HEK293 (cell line): ENCODE data around the gene BLTP3B.

ENCODE experiments used
- CTCF ChIA-PET: fragments of 350-600 bp; formaldehyde crosslinking; extraction: SDS; loops from one replicate; lab custom pipeline; 2021; ENCODE audit warnings: antibody characterized with exemption; lab: Yijun Ruan, JAX
- POLR2A ChIA-PET: fragments of 300-600 bp; formaldehyde crosslinking; extraction: SDS; loops from one replicate; lab custom pipeline; 2020; ENCODE audit warnings: antibody characterized with exemption, inconsistent platforms; lab: Yijun Ruan, JAX
- H3K27ac ChIP-seq: fragments of 200-500 bp; sonication (Bioruptor generic); 2 replicates; pipeline ENCODE4 v1.5.1; 2014; ENCODE audit warnings: low read depth, low read length, control low read depth, inconsistent platforms; ENCODE audit errors: extremely low read depth
- H3K36me3 ChIP-seq, 2 experiments: fragments of 200-500 bp in 1 of 2; sonication (Bioruptor generic) in 1 of 2; 1 replicate in 1 of 2; 2 replicates in 1 of 2; pipeline ENCODE4 v1.5.1; 2014 to 2017; ENCODE audit warnings: inconsistent platforms in 2 of 2, low read length in 2 of 2; ENCODE audit not compliant: control insufficient read depth in 2 of 2, insufficient read depth in 1 of 2
- H3K4me1 ChIP-seq: fragments of 200-500 bp; sonication (Bioruptor generic); 2 replicates; pipeline ENCODE4 v1.5.1; 2014; ENCODE audit warnings: mild to moderate bottlenecking, low read length, inconsistent platforms; ENCODE audit not compliant: control insufficient read depth, insufficient read depth
- H3K4me3 ChIP-seq: 2 replicates; pipeline ENCODE4 v1.5.1; 2011; ENCODE audit warnings: low read depth, mild to moderate bottlenecking, control low read depth, low read length, moderate library complexity
- H3K9me3 ChIP-seq: fragments of 200-500 bp; sonication (Bioruptor generic); 2 replicates; pipeline ENCODE4 v1.5.1; 2014; ENCODE audit warnings: low read depth, low read length, inconsistent platforms; ENCODE audit not compliant: control insufficient read depth, insufficient read depth
- GFI1B ChIP-seq: fragments of 450-650 bp; formaldehyde crosslinking; IDR thresholded peaks from 2 replicates; pipeline ENCODE4 v1.5.1; 2016; ENCODE audit warnings: missing biosample characterization, missing genetic modification characterization
- HOXA7 ChIP-seq: sonication (generic); formaldehyde crosslinking; IDR thresholded peaks from 2 replicates; pipeline ENCODE4 v1.8.1; 2022; ENCODE audit warnings: missing genetic modification reagents, borderline replicate concordance
- KLF10 ChIP-seq: fragments of 450-650 bp; IDR thresholded peaks from 2 replicates; pipeline ENCODE4 v1.5.1; 2018; ENCODE audit warnings: missing biosample characterization, mild to moderate bottlenecking, missing genetic modification characterization
- KLF7 ChIP-seq: fragments of 450-650 bp; formaldehyde crosslinking; IDR thresholded peaks from 2 replicates; pipeline ENCODE4 v1.5.1; 2016; ENCODE audit warnings: missing biosample characterization, missing genetic modification characterization, borderline replicate concordance
- KLF8 ChIP-seq: fragments of 450-650 bp; formaldehyde crosslinking; IDR thresholded peaks from 2 replicates; pipeline ENCODE4 v1.5.1; 2016; ENCODE audit warnings: missing biosample characterization, missing genetic modification characterization
- MYNN ChIP-seq: fragments of 450-650 bp; formaldehyde crosslinking; IDR thresholded peaks from 2 replicates; pipeline ENCODE4 v1.5.1; 2016; ENCODE audit warnings: missing biosample characterization, missing genetic modification characterization, borderline replicate concordance
- REPIN1 ChIP-seq: fragments of 450-650 bp; formaldehyde crosslinking; IDR thresholded peaks from 2 replicates; pipeline ENCODE4 v1.5.1; 2017; ENCODE audit warnings: missing biosample characterization, missing genetic modification characterization, low read depth
- ZNF274 ChIP-seq, 2 experiments: fragments of 200-500 bp in 1 of 2; fragments of 450-650 bp in 1 of 2; sonication (Bioruptor generic) in 1 of 2; formaldehyde crosslinking in 1 of 2; IDR thresholded peaks; 2 replicates each; pipeline versions ENCODE4 v1.5.1 to v1.6.1; 2014 to 2016; ENCODE audit warnings: borderline replicate concordance in 1 of 2, inconsistent platforms in 1 of 2, low read length in 1 of 2, missing biosample characterization in 1 of 2, missing genetic modification characterization in 1 of 2
- ZNF391 ChIP-seq: fragments of 450-650 bp; formaldehyde crosslinking; IDR thresholded peaks from 2 replicates; pipeline ENCODE4 v1.5.1; 2016; ENCODE audit warnings: low read depth, missing biosample characterization, missing genetic modification characterization, borderline replicate concordance
- ZNF423 ChIP-seq: fragments of 450-650 bp; formaldehyde crosslinking; IDR thresholded peaks from 2 replicates; pipeline ENCODE4 v1.5.1; 2016; ENCODE audit warnings: missing biosample characterization, missing genetic modification characterization
- ZNF48 ChIP-seq: fragments of 450-650 bp; formaldehyde crosslinking; IDR thresholded peaks from 2 replicates; pipeline ENCODE4 v1.5.1; 2016; ENCODE audit warnings: missing biosample characterization, missing genetic modification characterization
- ZNF501 ChIP-seq: fragments of 450-650 bp; formaldehyde crosslinking; IDR thresholded peaks from 2 replicates; pipeline ENCODE4 v1.5.1; 2016; ENCODE audit warnings: missing biosample characterization, missing genetic modification characterization
- ZNF600 ChIP-seq: fragments of 450-650 bp; formaldehyde crosslinking; IDR thresholded peaks from 2 replicates; pipeline ENCODE4 v1.5.1; 2016; ENCODE audit warnings: missing biosample characterization, missing genetic modification characterization
- ZNF654 ChIP-seq: fragments of 450-650 bp; formaldehyde crosslinking; IDR thresholded peaks from 2 replicates; pipeline ENCODE4 v1.5.1; 2016; ENCODE audit warnings: low read depth, missing biosample characterization, missing genetic modification characterization
- ZNF664 ChIP-seq: fragments of 450-650 bp; formaldehyde crosslinking; IDR thresholded peaks from 2 replicates; pipeline ENCODE4 v1.5.1; 2016; ENCODE audit warnings: missing biosample characterization, missing genetic modification characterization
- ZNF791 ChIP-seq: fragments of 450-650 bp; formaldehyde crosslinking; IDR thresholded peaks from 2 replicates; pipeline ENCODE4 v1.5.1; 2016; ENCODE audit warnings: missing biosample characterization, missing genetic modification characterization
- ZNF830 ChIP-seq: fragments of 450-650 bp; IDR thresholded peaks from 2 replicates; pipeline ENCODE4 v1.5.0; 2018; ENCODE audit warnings: missing biosample characterization, missing genetic modification characterization, low read depth, mild to moderate bottlenecking, moderate library complexity
- ZNF837 ChIP-seq: fragments of 450-650 bp; formaldehyde crosslinking; IDR thresholded peaks from 2 replicates; pipeline ENCODE4 v1.5.1; 2016; ENCODE audit warnings: missing biosample characterization, missing genetic modification characterization
- TF ChIP-seq, protein P1 (sequence below): fragments of 450-650 bp; formaldehyde crosslinking; IDR thresholded peaks from 2 replicates; pipeline ENCODE4 v1.5.1; 2016; ENCODE audit warnings: missing biosample characterization, missing genetic modification characterization
- TF ChIP-seq, protein P2 (sequence below): fragments of 450-650 bp; formaldehyde crosslinking; IDR thresholded peaks from 2 replicates; pipeline ENCODE4 v1.5.1; 2017; ENCODE audit warnings: missing biosample characterization, mild to moderate bottlenecking, missing genetic modification characterization, moderate library complexity

BLTP3B gene

DNA sequence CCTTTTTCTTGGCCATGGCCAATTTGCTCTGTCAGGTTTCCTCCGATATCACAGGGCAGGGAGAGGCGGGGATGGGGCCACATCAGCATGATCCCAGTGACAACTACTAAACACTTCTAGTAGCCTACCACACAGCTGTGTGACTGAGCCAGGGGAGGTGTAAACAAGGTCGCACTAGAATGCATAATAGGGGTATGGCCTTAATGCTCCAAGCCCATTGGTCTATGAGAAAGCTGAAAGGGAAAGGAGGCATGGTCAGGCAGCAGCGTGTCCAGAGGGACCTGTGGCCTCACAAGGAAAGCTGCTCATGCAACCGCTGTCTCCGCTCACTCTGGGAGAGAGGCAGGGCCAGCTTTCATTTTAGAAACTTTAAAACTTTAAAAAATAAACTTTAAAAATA, 30.4 kb upstream of the BLTP3B start (continued):
- TF ChIP-seq, protein P1, sequence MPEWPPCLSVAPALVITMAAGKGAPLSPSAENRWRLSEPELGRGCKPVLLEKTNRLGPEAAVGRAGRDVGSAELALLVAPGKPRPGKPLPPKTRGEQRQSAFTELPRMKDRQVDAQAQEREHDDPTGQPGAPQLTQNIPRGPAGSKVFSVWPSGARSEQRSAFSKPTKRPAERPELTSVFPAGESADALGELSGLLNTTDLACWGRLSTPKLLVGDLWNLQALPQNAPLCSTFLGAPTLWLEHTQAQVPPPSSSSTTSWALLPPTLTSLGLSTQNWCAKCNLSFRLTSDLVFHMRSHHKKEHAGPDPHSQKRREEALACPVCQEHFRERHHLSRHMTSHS (tag by site-specific recombination) = no peak
- TF ChIP-seq, all 188 proteins: peak for 0

DNA sequence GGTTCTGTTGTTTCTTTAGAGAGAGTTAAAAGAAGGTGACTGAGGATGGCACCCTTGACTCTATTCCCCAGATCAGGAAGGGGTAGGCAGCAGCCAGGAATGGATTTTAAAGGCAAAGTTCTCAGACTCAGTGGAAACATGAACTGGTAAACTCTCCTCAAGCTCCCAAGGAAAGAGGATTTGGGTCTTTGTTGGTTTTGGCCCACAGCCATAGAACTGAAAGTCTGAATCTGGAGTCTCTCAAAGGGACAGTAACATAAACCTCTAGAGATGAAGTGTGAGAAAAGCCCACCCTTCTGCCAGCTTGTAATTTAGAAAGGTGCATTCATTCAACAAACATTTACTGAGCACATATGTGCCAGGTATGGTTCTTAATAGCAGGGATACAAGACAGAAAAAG, 28.6 kb upstream of the BLTP3B start:
- Histone ChIP-seq H3K27ac (no peak overlapping the region), H3K36me3 (peaks cover 0 to 3% of the 10 kb centered on the region in 2 experiments; a peak in 2 of 3 replicates), H3K4me1 (peaks cover 8% of the 10 kb centered on the region), H3K4me3 (no peak overlapping the region), H3K9me3 (no peaks in the 10 kb centered on the region)
- TF ChIP-seq ZNF664 = peak; percentile 44; the same call in 1 of the 2 replicates
- no peak for TF ChIP-seq ZNF501 (tag by site-specific recombination)
- no peak for TF ChIP-seq ZNF48 (tag by site-specific recombination)
- ChIA-PET POLR2A (no interaction called here), CTCF (no interaction called here)

DNA sequence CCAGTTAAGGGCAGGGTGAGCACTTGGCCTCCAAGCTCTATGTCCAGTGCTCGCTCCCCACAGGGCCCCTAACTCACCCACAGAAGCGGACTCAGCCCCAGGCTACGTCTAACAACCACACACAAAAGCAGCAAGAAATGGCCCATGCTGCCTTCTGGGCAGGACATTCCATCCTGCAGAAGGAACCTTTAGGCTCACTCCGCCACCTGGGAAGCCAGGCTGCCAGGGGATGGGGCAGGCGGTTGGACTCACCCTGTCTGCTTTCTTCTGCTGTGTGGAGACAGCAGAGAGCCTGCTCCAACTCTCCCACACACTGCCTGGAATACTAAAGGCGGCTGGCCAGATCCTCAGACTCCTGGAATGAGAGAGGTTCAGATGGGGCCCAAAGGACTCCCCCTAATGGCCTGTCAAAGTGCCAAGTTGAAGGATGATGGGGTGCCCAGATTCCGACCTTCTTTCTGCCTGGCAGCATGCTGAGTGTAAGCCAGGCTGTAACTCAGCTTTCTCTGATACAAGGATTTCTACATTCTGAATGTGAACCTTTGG, 27.7 kb upstream of the BLTP3B start:
- H3K27ac ChIP-seq = no peak overlapping the region
- no peak overlapping the region for H3K4me3 ChIP-seq
- H3K36me3 ChIP-seq = peaks cover 0 to 3% of the 10 kb centered on the region in 2 experiments; a peak in 2 of 3 replicates
- ChIA-PET CTCF (interaction anchor here (0.6 to 1.1 kb wide), 2 partner anchors 10 to 16 kb away, joined by 3 to 4 read pairs; no protein-coding TSS in a partner anchor), POLR2A (no interaction called here)
- H3K9me3 ChIP-seq = no peaks in the 10 kb centered on the region
- TF ChIP-seq, protein P2, sequence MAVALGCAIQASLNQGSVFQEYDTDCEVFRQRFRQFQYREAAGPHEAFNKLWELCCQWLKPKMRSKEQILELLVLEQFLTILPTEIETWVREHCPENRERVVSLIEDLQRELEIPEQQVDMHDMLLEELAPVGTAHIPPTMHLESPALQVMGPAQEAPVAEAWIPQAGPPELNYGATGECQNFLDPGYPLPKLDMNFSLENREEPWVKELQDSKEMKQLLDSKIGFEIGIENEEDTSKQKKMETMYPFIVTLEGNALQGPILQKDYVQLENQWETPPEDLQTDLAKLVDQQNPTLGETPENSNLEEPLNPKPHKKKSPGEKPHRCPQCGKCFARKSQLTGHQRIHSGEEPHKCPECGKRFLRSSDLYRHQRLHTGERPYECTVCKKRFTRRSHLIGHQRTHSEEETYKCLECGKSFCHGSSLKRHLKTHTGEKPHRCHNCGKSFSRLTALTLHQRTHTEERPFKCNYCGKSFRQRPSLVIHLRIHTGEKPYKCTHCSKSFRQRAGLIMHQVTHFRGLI (tag by site-specific recombination) = peak; percentile 54; the same call in 1 of the 2 replicates
- TF ChIP-seq ZNF837 (tag by site-specific recombination) = no peak
- peaks cover 8% of the 10 kb centered on the region for H3K4me1 ChIP-seq

DNA sequence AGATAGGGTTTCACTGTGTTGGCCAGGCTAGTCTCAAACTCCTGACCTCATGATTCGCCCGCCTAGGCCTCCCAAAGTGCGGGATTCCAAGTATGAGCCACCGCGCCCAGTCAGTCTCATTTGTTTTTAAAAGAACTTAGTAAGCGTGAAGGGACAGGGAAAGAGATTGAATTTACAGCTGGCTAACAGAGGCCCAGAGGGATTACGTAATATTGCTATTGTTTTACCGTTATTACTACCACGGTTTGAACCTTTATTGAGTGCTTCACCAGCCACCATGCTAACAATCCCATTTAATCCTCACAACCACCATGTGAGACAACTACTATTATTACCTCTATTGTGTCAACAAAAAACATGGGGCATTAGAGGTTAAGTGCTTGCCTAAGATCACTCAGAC, 26.7 kb upstream of the BLTP3B start:
- no peak overlapping the region for H3K27ac ChIP-seq
- H3K4me1 ChIP-seq = peaks cover 8% of the 10 kb centered on the region
- ChIA-PET POLR2A (no interaction called here), CTCF (interaction anchor here (0.6 kb wide), 1 partner anchor 323 kb away, joined by 5 read pairs; no protein-coding TSS in a partner anchor)
- H3K36me3 ChIP-seq = peaks cover 0 to 3% of the 10 kb centered on the region in 2 experiments; a peak in 2 of 3 replicates
- H3K4me3 ChIP-seq = no peak overlapping the region
- TF ChIP-seq KLF10 (tag by site-specific recombination) = no peak
- no peaks in the 10 kb centered on the region for H3K9me3 ChIP-seq

DNA sequence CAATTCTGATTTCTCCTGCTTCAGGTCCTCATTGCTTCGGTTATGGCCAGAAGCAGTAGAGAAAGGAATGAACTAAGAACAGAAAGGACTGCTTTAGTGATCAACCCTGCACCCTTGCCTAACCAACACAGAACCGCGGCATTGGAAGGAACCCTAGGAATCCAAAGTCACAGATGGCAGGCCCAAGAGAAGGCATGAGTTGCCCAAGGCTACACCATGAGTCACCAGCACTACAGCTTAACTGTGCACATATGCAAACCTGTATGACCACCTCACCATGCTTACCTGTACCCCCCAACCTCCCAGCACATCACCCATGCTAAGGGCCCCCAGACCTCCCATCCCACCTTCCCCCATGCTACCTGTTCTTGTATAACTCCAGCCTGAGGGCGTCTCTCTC, 25.9 kb upstream of the BLTP3B start:
- POLR2A ChIA-PET = no interaction called here
- CTCF ChIA-PET = interaction anchor here (0.6 to 1.3 kb wide), 4 partner anchors 9 to 30 kb away, joined by 3 to 4 read pairs (median 3); no protein-coding TSS in a partner anchor

More for the DNA sequence above, 25.9 kb upstream of the BLTP3B start:
- Histone ChIP-seq H3K27ac (no peak overlapping the region), H3K4me3 (no peak overlapping the region), H3K9me3 (no peaks in the 10 kb centered on the region), H3K4me1 (peaks cover 11% of the 10 kb centered on the region), H3K36me3 (peaks cover 0 to 3% of the 10 kb centered on the region in 2 experiments; a peak in 1 of 3 replicates)
- TF ChIP-seq KLF7 (no peak), ZNF600 (tag by site-specific recombination) (no peak), ZNF274 (IDR thresholded peaks at IDR 0.05; ENCODE audit: low read length) (no peak), ZNF274 (tag by site-specific recombination; IDR thresholded peaks at IDR 0.05; ENCODE audit: borderline replicate concordance) (no peak), ZNF791 (tag by site-specific recombination) (no peak), HOXA7 (CRISPR knock-in tag) (no peak), ZNF423 (no peak), KLF8 (tag by site-specific recombination) (no peak), REPIN1 (no peak), ZNF830 (tag by site-specific recombination) (no peak), GFI1B (no peak), MYNN (tag by site-specific recombination) (no peak), ZNF654 (tag by site-specific recombination) (no peak), ZNF391 (no peak)
